Upper lobe of left lung (tissue), 4 donors: ENCODE measurements around the gene KRTAP10-9.

Experiments used
- EP300 ChIP-seq, 4 donors: sonication (generic); formaldehyde crosslinking; IDR thresholded peaks; one replicate each; pipeline ENCODE4 v1.5.1; 2017; ENCODE audit warnings: antibody characterized with exemption in 4 of 4, control low read depth in 2 of 4
- TF ChIP-seq, protein P1 (sequence below), 6 experiments: fragments of 450-650 bp in 4 of 6; fragments of 200-600 bp in 2 of 6; sonication (generic) in 2 of 6; IDR thresholded peaks; one replicate each; pipeline ENCODE4 v1.5.1; 2016 to 2019; ENCODE audit warnings: antibody characterized with exemption in 6 of 6

- TF ChIP-seq, protein P1, sequence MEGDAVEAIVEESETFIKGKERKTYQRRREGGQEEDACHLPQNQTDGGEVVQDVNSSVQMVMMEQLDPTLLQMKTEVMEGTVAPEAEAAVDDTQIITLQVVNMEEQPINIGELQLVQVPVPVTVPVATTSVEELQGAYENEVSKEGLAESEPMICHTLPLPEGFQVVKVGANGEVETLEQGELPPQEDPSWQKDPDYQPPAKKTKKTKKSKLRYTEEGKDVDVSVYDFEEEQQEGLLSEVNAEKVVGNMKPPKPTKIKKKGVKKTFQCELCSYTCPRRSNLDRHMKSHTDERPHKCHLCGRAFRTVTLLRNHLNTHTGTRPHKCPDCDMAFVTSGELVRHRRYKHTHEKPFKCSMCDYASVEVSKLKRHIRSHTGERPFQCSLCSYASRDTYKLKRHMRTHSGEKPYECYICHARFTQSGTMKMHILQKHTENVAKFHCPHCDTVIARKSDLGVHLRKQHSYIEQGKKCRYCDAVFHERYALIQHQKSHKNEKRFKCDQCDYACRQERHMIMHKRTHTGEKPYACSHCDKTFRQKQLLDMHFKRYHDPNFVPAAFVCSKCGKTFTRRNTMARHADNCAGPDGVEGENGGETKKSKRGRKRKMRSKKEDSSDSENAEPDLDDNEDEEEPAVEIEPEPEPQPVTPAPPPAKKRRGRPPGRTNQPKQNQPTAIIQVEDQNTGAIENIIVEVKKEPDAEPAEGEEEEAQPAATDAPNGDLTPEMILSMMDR (IDR thresholded peaks at IDR 0.05), result no peak
- TF ChIP-seq EP300 (IDR thresholded peaks at IDR 0.05), result no peak
Measured at GRCh38 chr21:44625756-44626155, 1.1 kb upstream of the KRTAP10-9 start.
